Measurements from ENCODE around the gene FITM2.
"Not testable (repeated sequence)": the region's sequence is repeated elsewhere in the genome, so short reads cannot be mapped to it uniquely, and the experiment has no call there.

Gene FITM2

GRCh38 chr20:44331201-44331600 is 20.2 kb upstream of the FITM2 start:
- no peak for DNase-seq (ENCODE audit: low read depth)

- no peak for DNase-seq (ENCODE audit: low read depth)
Measured at GRCh38 chr20:44328428-44328827, 17.4 kb upstream of the FITM2 start.

DNA sequence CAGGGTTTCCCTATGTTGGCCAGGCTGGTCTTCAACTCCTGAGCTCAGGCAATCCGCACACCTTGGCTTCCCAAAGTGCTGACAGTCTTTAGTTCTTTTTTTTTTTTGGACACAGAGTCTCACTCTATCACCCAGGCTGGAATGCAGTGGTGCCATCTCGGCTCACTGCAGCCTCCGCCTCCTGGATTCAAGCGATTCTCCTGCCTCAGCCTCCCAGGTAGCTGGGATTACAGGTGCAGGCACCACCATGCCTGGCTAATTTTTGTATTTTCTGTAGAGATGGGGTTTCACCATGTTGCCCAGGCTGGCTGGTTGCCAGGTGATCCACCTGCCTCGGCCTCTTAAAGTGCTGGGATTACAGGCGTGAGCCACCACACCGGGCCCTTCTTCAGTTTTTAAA is 16.7 kb upstream of the FITM2 start:
- DNase-seq (ENCODE audit: low read depth): not testable (repeated sequence)

- DNase-seq (ENCODE audit: low read depth): no peak
Measured at GRCh38 chr20:44326391-44327159, 15.6 kb upstream of the FITM2 start.

- DNase-seq (ENCODE audit: low read depth): no peak
Measured at GRCh38 chr20:44324343-44324742, 13.3 kb upstream of the FITM2 start.

GRCh38 chr20:44319839-44320422 is 8.9 kb upstream of the FITM2 start:
- no peak for DNase-seq (ENCODE audit: low read depth)

GRCh38 chr20:44314870-44315269 is 3.9 kb upstream of the FITM2 start:
- no peak for DNase-seq (ENCODE audit: low read depth)

- DNase-seq (ENCODE audit: low read depth): peak; percentile 43
Measured at GRCh38 chr20:44309763-44310663, 989 bp downstream of the FITM2 start.

DNA sequence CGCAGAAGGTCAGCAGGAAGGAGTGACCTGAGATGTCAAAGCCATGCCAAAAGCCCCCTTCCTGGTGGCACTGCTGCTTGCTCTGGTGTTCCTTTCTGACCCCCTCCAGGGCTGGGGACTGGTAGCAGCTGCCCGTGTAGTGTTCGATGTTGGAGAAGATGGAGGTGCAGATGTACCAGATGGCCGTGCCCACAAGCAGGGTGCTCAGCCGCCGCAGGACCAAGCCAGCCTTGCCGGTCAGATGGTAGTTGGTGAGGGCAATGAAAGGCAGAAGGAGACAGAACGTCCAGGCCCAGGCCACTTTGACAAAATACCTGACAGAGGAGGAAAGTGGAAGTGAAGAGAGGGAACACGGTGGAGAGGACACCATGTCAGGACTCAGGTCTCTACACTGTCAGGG is 4.1 kb downstream of the FITM2 start:
- DNase-seq (ENCODE audit: low read depth): no peak

GRCh38 chr20:44304383-44304782 is 6.6 kb downstream of the FITM2 start:
- no peak for DNase-seq (ENCODE audit: low read depth)

DNA sequence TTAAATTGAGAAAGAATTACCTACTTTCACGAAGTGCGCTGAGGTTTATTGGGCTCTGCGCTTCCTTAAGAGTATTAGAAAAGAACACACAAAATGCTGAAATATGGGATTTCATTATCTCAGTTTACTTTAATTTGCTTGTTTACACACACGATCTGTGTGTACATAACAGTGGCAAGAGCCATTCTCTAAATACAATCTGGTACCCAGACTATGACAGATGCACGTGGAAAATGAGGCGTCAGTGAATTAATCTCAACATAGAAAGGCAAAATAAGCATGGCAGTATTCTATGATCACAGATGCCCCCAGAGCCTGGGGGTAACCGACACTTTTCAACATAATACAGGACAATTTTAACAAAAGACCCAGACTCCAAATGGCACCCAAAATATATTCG is 8.3 kb downstream of the FITM2 start:
- DNase-seq (ENCODE audit: low read depth): no peak

DNA sequence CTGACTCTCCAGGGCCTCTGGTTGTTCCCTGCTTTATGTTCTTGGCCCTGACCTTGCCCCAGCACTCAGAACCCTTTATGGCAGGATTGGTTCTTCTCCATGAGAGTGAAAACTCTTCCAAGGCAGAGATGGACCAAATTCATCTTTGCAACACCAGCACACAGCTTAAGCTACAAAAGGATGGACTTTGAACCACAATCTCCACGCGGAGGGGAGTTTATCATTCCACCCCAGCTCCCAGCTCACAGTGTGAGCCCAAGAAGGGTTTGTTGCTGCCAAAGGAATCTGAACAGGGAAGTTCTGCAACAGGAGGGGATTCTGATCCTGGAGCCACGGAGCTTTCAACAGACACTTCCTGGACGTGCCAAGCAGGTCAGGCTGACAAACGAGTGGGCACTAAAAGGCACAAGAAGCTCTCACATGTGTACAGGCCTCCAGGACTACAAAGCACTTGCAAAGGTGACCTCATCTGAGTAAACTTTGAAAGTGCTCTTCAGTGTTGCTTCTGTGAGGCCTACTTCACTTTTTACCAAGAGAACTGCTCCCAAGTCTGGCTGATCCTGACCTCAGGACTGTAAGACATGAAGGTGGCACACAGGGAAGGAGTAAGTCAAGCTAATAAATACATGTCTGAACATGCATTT is 8.9 kb downstream of the FITM2 start:
- DNase-seq (ENCODE audit: low read depth): no peak

DNA sequence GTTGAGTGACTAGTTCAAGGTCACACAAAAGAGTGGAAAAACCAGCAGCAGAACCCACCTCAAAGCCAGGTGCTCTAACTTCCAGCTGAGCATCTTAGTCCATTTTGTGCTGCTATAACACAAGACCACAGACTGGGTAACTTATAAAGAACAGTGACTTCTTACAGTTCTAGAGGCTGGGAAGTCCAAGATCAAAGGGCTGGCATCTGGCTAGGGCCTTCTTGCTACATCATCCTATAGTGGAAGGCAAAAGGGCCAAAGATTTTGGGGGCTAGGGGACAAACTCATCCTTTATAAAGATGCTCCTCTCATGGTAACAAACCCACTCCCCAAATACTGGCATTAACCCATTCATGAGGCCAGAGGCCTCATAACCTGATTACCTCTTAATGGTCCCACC is 9.7 kb downstream of the FITM2 start:
- no peak for DNase-seq (ENCODE audit: low read depth)

DNA sequence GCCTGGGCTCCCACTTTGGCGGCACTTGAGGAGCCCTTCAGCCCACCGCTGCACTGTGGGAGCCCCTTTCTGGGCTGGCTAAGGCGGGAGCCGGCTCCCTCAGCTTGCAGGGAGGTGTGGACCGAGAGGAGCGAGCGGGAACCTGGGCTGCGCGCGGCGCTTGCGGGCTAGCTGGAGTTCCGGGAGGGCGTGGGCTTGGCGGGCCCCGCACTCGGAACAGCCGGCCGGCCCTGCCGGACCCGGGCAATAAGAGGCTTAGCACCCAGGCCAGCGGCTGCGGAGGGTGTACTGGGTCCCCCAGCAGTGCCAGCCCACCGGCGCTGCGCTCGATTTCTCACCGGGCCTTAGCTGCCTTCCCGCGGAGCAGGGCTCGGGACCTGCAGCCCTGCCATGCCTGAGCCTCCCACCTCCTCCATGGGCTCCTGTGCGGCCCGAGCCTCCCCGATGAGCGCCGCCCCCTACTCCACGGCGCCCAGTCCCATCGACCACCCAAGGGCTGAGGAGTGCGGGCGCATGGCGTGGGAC is 11.9 kb downstream of the FITM2 start:
- DNase-seq (ENCODE audit: low read depth): not testable (repeated sequence)

DNA sequence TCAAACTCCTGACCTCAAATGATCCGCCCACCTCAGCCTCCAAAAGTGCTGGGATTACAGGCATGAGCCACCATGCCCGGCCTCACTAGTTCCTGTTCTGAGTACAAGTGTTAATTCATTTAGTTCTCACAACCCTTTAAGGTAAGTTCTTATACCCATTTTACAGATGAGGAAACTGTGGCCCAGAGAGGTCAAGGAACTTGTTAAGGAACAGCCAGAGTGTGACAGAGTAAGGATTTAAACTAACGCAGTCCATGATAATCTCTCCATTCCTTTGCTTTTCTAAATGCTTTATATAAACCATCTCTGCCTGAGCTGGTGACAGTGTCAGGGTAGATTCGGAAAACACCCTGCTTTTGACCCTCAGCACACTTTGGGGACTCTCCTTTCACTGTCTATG is 13.3 kb downstream of the FITM2 start:
- DNase-seq (ENCODE audit: low read depth): no peak

DNA sequence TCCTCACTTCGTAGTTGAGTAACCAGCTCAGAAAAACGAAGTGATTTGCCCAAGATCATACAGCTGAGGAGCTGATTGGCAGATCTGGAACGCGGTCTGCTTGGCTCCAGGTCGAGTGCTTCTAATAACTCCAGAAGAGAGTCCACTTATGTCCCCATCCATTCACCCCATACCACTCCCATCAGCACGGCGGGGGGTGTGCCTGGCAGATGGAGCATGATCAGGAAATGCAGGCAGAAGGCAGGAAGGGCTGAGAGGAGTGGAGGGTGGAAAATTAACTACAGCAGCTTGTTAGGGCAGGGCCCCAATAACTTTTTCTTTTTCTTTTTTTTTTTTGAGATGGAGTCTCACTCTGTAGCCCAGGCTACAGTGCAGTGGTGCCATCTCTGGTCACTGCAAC is 15.0 kb downstream of the FITM2 start:
- no peak for DNase-seq (ENCODE audit: low read depth)

DNA sequence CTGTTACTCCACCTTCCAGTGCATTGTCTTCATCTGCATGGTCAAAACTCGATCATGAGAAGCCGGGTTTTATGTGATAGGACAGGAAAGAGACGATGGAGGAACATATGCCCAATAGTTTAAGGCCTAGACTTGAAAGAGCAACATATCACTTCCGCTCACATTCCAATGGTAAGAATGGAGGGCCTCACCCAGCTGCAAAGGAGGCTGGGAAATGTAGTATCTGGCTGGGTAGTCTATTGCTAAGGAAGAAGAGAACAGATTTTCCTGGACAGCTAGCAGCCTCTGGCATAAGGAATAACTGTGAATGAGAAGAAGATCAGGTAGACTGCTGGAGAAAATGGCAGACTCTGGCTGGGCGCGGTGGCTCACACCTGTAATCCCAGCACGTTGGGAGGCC is 19.2 kb downstream of the FITM2 start:
- DNase-seq (ENCODE audit: low read depth): no peak

DNA sequence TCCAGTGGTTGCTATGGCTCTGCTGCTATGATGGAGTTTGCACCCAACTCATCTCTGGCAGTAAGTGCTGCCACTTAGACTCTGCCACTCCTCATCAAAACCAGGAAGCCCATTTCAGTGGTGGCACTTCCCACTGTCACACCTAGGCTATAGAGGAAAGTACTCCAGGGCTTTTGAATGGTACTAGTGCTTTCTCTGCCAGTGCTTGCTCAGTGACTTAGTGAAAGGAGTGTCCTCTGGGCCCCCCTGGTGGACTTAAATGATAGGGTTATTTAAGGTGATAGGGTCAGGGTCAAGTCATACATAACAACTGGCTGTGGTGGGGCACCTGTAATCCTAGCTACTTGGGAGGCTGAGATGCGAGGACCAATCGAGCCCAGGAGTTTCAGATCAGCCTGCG is 22.8 kb downstream of the FITM2 start:
- DNase-seq (ENCODE audit: low read depth): no peak

DNA sequence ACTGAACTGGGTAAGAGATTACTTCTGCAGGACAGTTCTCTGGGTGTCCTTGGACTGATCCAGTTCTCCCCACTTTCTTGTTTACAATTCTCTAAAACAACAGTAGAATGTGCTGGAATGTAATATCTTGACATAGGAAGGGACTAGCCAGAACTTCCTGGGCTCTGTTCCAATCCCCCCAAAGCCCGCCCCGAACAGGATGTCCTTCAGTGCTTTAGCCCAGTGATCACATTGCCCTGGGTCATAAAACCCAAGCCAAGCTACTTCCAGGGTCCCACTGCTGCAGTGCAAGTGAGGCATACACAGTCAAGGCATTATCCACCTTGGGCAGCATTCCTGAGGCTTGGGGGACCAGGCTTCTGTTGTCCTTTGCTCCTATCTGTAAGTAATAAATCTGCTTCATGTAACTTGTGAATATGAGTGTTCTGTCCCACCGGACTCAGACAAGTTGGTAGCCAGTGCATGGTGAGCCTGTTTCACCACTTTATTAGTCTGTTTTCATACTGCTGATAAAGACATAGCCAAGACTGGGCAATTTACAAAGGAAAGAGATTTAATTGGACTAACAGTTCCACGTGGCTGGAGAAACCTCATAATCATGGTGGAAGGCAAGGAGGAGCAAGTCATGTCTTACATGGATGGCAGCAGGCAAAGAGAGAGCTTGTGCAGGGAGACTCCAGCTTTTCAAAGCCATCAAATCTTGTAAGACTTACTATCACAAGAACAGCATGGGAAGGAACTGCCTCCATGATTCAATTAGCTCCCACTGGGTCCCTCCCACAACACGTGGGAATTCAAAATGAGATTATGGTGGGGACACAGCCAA is 23.5 kb downstream of the FITM2 start:
- DNase-seq (ENCODE audit: low read depth): no peak

- DNase-seq (ENCODE audit: low read depth): no peak
Measured at GRCh38 chr20:44284032-44284431, 27.0 kb downstream of the FITM2 start.

DNA sequence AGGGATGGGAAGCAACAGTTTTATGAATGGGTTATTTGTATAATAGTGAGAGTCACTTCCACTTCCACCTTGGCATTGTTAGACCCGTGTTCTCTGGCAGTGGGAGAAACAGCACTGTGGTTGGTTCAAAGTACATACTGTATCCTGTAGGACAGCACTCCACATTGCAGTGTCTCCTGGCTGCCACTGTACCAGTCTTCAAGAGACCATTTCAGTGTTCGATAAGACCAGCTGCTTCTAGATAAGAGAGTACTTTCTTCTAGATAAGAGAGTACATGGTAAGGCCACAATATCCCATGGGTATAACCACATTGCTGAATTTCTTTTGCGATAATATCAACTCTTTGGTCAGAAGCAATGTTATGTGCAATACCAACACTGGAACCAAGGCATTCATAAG is 28.8 kb downstream of the FITM2 start:
- DNase-seq (ENCODE audit: low read depth): no peak

All from GM04503 (cell line).